Heart left ventricle (tissue), 13 donors: Measurements from ENCODE around the gene AFAP1L1.

Experiments
- POLR2A ChIP-seq, 2 donors: fragments of 450-650 bp; IDR thresholded peaks; one replicate each; pipeline ENCODE4 v1.6.1; 2017; ENCODE audit warnings: antibody characterized with exemption in 2 of 2, mild to moderate bottlenecking in 2 of 2, moderate library complexity in 2 of 2
- TF ChIP-seq, protein P1 (sequence below), 12 donors: fragments of 200-600 bp; sonication (generic) in 4 of 12; IDR thresholded peaks; one replicate each; pipeline versions ENCODE4 v1.5.0 to v1.8.0; 2018 to 2022; ENCODE audit warnings: antibody characterized with exemption in 12 of 12, mild to moderate bottlenecking in 5 of 12
- donor health status: ischemic (EF 13 %, LVEDD 7.1; RV severe dilation, severe dysfunction).
- donor health status: DM: no; HTN: yes; CAD: no.
- donor health status: DM: no; HTN: no; CAD: no.
- donor health status: ischemic (EF 25% LVEDD 6.9; RV normal size, moderate dysfunction).
- donor health status: ischemic (EF 25% LVEDD 5.7; RV mildly dilated, moderate dysfunction).
- donor health status: ischemic (EF 35%, LVEDD 5.7; RV mildly dilated, moderate dysfunction).
- donor health status: nonischemic (EF 11% LVEDD 7.7; RV severe dilation, severe dysfunction).
- donor health status: DM: yes; HTN: yes; CAD: no.
- donor health status: PGD.
- donor health status: ischemic (EF 29% LVEDD 5.4; RV normal size, mild dysfunction).
- donor health status: nonischemic (EF 23%, LVEDD 6.1; RV moderate dilation, normal function).

DNA sequence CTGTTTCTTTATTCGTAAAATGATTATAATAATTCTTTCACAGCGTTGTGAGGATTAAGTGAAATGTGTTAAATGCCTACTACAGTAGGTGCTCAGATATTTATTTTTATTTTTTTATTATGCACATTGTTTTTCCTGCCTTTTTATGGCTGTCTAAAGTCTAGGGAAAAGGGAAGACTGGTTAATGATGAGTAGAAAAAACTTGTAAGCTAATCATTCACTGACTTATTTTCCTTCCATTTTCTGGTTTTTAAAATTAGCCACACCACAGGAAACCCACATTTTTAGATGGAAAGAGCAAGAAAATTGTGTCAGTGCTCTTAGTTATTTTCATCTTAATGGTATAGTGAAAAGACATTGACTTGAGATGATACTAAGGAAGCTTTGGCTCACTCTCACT is 82.3 kb downstream of the AFAP1L1 start:
- TF ChIP-seq, protein P1, sequence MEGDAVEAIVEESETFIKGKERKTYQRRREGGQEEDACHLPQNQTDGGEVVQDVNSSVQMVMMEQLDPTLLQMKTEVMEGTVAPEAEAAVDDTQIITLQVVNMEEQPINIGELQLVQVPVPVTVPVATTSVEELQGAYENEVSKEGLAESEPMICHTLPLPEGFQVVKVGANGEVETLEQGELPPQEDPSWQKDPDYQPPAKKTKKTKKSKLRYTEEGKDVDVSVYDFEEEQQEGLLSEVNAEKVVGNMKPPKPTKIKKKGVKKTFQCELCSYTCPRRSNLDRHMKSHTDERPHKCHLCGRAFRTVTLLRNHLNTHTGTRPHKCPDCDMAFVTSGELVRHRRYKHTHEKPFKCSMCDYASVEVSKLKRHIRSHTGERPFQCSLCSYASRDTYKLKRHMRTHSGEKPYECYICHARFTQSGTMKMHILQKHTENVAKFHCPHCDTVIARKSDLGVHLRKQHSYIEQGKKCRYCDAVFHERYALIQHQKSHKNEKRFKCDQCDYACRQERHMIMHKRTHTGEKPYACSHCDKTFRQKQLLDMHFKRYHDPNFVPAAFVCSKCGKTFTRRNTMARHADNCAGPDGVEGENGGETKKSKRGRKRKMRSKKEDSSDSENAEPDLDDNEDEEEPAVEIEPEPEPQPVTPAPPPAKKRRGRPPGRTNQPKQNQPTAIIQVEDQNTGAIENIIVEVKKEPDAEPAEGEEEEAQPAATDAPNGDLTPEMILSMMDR (IDR thresholded peaks at IDR 0.05): no peak
- TF ChIP-seq POLR2A (IDR thresholded peaks at IDR 0.05): no peak
